ENCODE results near the gene INTS1. TPM values are rescaled to one million over a fixed set of nuclear protein-coding genes. Genes with fewer than 3 reads are reported as not detected.

Gene INTS1
- polyA plus RNA-seq, 2 of the 4 experiments (the other 2 are of a cell fraction), result 14.6 to 48.1 TPM

GRCh38 chr7:1431226-1431625 is 73.0 kb downstream of the INTS1 start (continued):
- no peak for TF ChIP-seq USF2 (IDR thresholded peaks at IDR 0.05)

GRCh38 chr7:1430056-1430845 is 73.9 kb downstream of the INTS1 start:
- ChIA-PET POLR2A (no interaction called here), CTCF (interaction anchor here (1.2 to 10.9 kb wide), 10 partner anchors 10 to 250 kb away, joined by 3 to 90 read pairs (median 11); no protein-coding TSS in a partner anchor)
- Histone ChIP-seq H3K4me2 (no peak overlapping the region), H3K27ac (no peak overlapping the region), H3K4me1 (peaks cover 4% of the 10 kb centered on the region; the same call in 2 of the 3 replicates), H3K4me3 (no peak overlapping the region), H3K9me3 (no peaks in the 10 kb centered on the region)
- ATAC-seq, result no peak
- TF ChIP-seq HEYL (CRISPR knock-in tag; IDR thresholded peaks at IDR 0.05) (no peak), USF2 (IDR thresholded peaks at IDR 0.05) (no peak), MAZ (IDR thresholded peaks at IDR 0.05; ENCODE audit: borderline replicate concordance, low read depth, low read length) (no peak), RFX5 (IDR thresholded peaks at IDR 0.05) (no peak), BCL3 (IDR thresholded peaks at IDR 0.05) (no peak), ZSCAN20 (CRISPR knock-in tag; IDR thresholded peaks at IDR 0.05) (no peak), KDM5A (IDR thresholded peaks at IDR 0.05) (no peak), EP300 (IDR thresholded peaks at IDR 0.05) (no peak), HES2 (IDR thresholded peaks at IDR 0.05) (no peak), CBX8 (IDR thresholded peaks at IDR 0.05) (no peak), MAX (IDR thresholded peaks at IDR 0.05) (no peak), HOXB13 (CRISPR knock-in tag; IDR thresholded peaks at IDR 0.05; ENCODE audit: low read depth) (no peak), ZFP36 (IDR thresholded peaks at IDR 0.05; ENCODE audit: borderline replicate concordance, partially characterized antibody) (no peak)
- WGBS (ENCODE audit: missing lambda C conversion rate), result 92% methylated on average over 17 of the region's 32 CpGs
- no peak for DNase-seq (ENCODE audit: low read depth in 1 of 2, low spot score in 1 of 2)
- no peak for FAIRE-seq

GRCh38 chr7:1428941-1429501 is 75.2 kb downstream of the INTS1 start:
- FAIRE-seq (no peak), DNase-seq (ENCODE audit: low read depth in 1 of 2, low spot score in 1 of 2) (no peak), ATAC-seq (no peak)
- ChIA-PET CTCF (interaction anchor here (1.0 to 10.9 kb wide), 7 partner anchors 11 to 236 kb away, joined by 3 to 90 read pairs (median 4); no protein-coding TSS in a partner anchor), POLR2A (no interaction called here)
- TF ChIP-seq PHF8 (IDR thresholded peaks at IDR 0.05; ENCODE audit: borderline replicate concordance, low read depth) (no peak), REST (IDR thresholded peaks at IDR 0.05) (no peak), E2F6 (IDR thresholded peaks at IDR 0.05; ENCODE audit: borderline replicate concordance, low read depth) (no peak), KDM5A (IDR thresholded peaks at IDR 0.05) (no peak), JUN (IDR thresholded peaks at IDR 0.05) (no peak), RAD21 (conservative IDR thresholded peaks at IDR 0.05 in 1 of 2, IDR thresholded peaks at IDR 0.05 in 1 of 2) (no peak), HMGXB4 (CRISPR knock-in tag; IDR thresholded peaks at IDR 0.05; ENCODE audit: borderline replicate concordance) (no peak), CBX8 (IDR thresholded peaks at IDR 0.05) (no peak)
- Histone ChIP-seq H3K9me3 (no peaks in the 10 kb centered on the region), H3K27ac (no peak overlapping the region), H3K4me3 (no peak overlapping the region), H3K4me1 (peaks cover 4% of the 10 kb centered on the region; the same call in 2 of the 3 replicates), H3K4me2 (no peak overlapping the region)
- 42% methylated on average over 10 of the region's 20 CpGs for WGBS (ENCODE audit: missing lambda C conversion rate)

Data from A549 (cell line).